Spleen (tissue), 13 donors: ENCODE data around the gene MRPS17. TPM values are rescaled to one million over a fixed set of nuclear protein-coding genes. Genes with fewer than 3 reads are reported as not detected.

ENCODE experiments used
- DNase-seq: peaks from one replicate; pipeline ENCODE4 v3.0.0-alpha.2; 2020
- H3K27ac ChIP-seq, 8 donors: fragments of 200-600 bp; sonication (generic) in 7 of 8; 1 replicate in 4 of 8; 2 replicates in 4 of 8; pipeline versions ENCODE4 v1.5.0 to v1.8.0; 2016 to 2021; ENCODE audit warnings: inconsistent platforms in 4 of 8, mild to moderate bottlenecking in 4 of 8, moderate library complexity in 1 of 8
- H3K27me3 ChIP-seq, 7 donors: fragments of 200-600 bp; sonication (generic) in 6 of 7; replicated peaks in 1 of 7; 1 replicate in 4 of 7; 2 replicates in 3 of 7; pipeline versions ENCODE4 v1.5.0 to v1.8.0; 2016 to 2021; ENCODE audit warnings: inconsistent platforms in 3 of 7, mild to moderate bottlenecking in 1 of 7
- H3K36me3 ChIP-seq, 6 donors: fragments of 200-600 bp; sonication (generic) in 5 of 6; 1 replicate in 4 of 6; 2 replicates in 2 of 6; pipeline versions ENCODE4 v1.5.0 to v1.8.0; 2016 to 2021; ENCODE audit warnings: inconsistent platforms in 2 of 6
- H3K4me1 ChIP-seq, 6 donors: fragments of 200-600 bp; sonication (generic) in 5 of 6; 1 replicate in 3 of 6; 2 replicates in 3 of 6; pipeline versions ENCODE4 v1.5.0 to v1.8.0; 2016 to 2021; ENCODE audit warnings: inconsistent platforms in 3 of 6
- H3K4me3 ChIP-seq, 8 donors: fragments of 200-600 bp; sonication (generic) in 7 of 8; 1 replicate in 4 of 8; 2 replicates in 4 of 8; pipeline versions ENCODE4 v1.5.0 to v1.8.0; 2016 to 2021; ENCODE audit warnings: inconsistent platforms in 4 of 8, mild to moderate bottlenecking in 4 of 8, moderate library complexity in 2 of 8
- H3K9me3 ChIP-seq, 8 donors: fragments of 200-600 bp; sonication (generic) in 7 of 8; 1 replicate in 4 of 8; 2 replicates in 4 of 8; pipeline versions ENCODE4 v1.5.0 to v1.8.0; 2016 to 2021; ENCODE audit warnings: inconsistent platforms in 4 of 8
- POLR2A ChIP-seq, 3 donors: fragments of 450-650 bp; IDR thresholded peaks; one replicate each; pipeline ENCODE4 v1.5.1; 2017; ENCODE audit warnings: antibody characterized with exemption in 3 of 3, mild to moderate bottlenecking in 1 of 3
- POLR2AphosphoS5 ChIP-seq, 3 donors: sonication (generic); formaldehyde crosslinking; IDR thresholded peaks; one replicate each; pipeline ENCODE4 v1.5.1; 2017; ENCODE audit warnings: antibody characterized with exemption in 3 of 3
- WGBS, 5 donors: extraction: QIAGEN DNeasy Blood & Tissue Kit in 3 of 5; methylation state at CpG; one replicate each; pipeline versions ENCODE4 v1.1.5 to v1.1.7; 2013 to 2018; 5-methylcytosine and 5-hydroxymethylcytosine counted together
- intact Hi-C: fragments of 100-400 bp; cut with DNase I; formaldehyde crosslinking; loops from one replicate; pipeline ENCODE4 v1.15.0; 2023; ENCODE audit warnings: low total_unique reads
- long read RNA-seq, 2 donors: transcript quantifications; one replicate each; lab custom pipeline, GENCODE V29; 2026
- polyA plus RNA-seq, 3 donors: library from polyadenylated mRNA; stranded (reverse); fragments of 200-250 nt; gene quantifications; one replicate each; pipeline ENCODE4 v1.2.1, GENCODE V29; 2013
- total RNA-seq, 7 donors: library from RNA; depleted of rRNA in 3 of 7; stranded (reverse); fragments of >200 nt in 3 of 7; fragmentation: NEBNext Ultra II Directional in 4 of 7; extraction: Animal tissue kit (Norgen Biotek cat#: 25700) in 4 of 7; gene quantifications; one replicate each; pipeline versions ENCODE4 v1.1.0 to v1.2.1, GENCODE V29; 2016 to 2021
- TF ChIP-seq, protein P1 (sequence below), 11 experiments: fragments of 200-600 bp in 7 of 11; fragments of 450-650 bp in 4 of 11; sonication (generic) in 4 of 11; IDR thresholded peaks in 8 of 11; conservative IDR thresholded peaks in 3 of 11; 1 replicate in 7 of 11; 2 replicates in 4 of 11; pipeline versions ENCODE4 v1.4.0 to v1.8.0; 2016 to 2021; ENCODE audit warnings: antibody characterized with exemption in 11 of 11, inconsistent platforms in 4 of 11, mild to moderate bottlenecking in 1 of 11
- donor health status: healthy with polysubstance abuse.
- donor health status: DM: no; HTN: no; CAD: no; lungs with moderate emphysema.
- donor health status: DM: no; HTN: no; CAD: no.
- donor health status: Bipolar disorder and iron deficiency.
- donor health status: healthy.
- donor health status: DM: no; HTN: no; CAD: no.
- donor health status: DM: yes; HTN: yes; CAD: no.

The MRPS17 gene
- total RNA-seq (10 to 100 TPM in 2 of 7 donors, 1 to 10 TPM in 5; 6.4 to 10.2 (median 8.7) TPM), polyA plus RNA-seq (10 to 100 TPM; 10.2 to 14.1 (median 12.5) TPM)
- long read RNA-seq, donor 1, transcript MRPS17-201 (3 exons, 1,845 nt): major isoform, 16 of 16 reads
- long read RNA-seq, donor 1, partial matches to known transcripts: 0 of 16 reads
- long read RNA-seq, donor 1, other reads (novel, unspliced or antisense): 0 of 16 reads
- long read RNA-seq, donor 2, transcript MRPS17-201 (3 exons, 1,845 nt): major isoform, 17 of 17 reads
- long read RNA-seq, donor 2, partial matches to known transcripts: 0 of 17 reads
- long read RNA-seq, donor 2, other reads (novel, unspliced or antisense): 0 of 17 reads

DNA sequence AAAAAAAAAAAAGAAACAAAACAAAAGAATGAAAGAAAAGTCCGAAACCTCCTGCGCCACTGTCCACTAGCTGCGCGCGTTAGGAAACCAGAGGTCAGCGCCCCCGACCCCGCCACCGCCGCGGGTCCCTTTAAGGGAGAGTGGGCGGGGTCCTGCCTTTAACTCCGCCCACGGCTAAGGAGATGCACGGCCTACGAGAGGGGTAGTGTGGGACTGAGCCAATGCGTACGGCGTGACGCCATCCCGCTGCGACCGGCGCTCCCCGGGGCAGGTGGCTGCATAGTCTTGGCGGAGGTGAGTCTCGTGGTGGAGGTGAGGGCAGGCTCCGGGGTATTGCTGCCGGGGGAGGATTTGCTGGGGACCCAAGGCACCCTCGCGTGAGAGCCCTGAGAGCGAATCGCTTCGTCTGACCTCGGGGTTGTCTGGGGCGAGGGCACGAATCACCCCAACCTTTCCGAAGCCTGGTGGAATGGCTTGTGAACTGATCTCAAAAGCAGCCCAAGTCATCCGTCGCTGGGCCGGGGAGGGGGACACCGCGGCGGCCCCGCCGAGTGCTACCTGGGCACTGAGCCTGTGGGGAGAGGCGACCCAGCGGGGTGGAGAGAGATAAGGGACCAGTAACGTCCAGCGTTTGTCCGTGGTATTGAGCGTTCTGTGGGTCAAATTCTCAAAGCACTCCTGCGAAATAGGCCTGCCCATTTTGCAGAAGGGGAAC is at the start of gene MRPS17:
MRPS17 (plus strand) TSS at position 241 of the 715 bp plus-strand sequence. CDS start 1,319 bp downstream, outside the sequence.
- intact Hi-C loops: no loop called here
- peaks cover 0 to 4% (median under 1%) of the 10 kb centered on the region in 8 donors for H3K9me3 ChIP-seq

DNA sequence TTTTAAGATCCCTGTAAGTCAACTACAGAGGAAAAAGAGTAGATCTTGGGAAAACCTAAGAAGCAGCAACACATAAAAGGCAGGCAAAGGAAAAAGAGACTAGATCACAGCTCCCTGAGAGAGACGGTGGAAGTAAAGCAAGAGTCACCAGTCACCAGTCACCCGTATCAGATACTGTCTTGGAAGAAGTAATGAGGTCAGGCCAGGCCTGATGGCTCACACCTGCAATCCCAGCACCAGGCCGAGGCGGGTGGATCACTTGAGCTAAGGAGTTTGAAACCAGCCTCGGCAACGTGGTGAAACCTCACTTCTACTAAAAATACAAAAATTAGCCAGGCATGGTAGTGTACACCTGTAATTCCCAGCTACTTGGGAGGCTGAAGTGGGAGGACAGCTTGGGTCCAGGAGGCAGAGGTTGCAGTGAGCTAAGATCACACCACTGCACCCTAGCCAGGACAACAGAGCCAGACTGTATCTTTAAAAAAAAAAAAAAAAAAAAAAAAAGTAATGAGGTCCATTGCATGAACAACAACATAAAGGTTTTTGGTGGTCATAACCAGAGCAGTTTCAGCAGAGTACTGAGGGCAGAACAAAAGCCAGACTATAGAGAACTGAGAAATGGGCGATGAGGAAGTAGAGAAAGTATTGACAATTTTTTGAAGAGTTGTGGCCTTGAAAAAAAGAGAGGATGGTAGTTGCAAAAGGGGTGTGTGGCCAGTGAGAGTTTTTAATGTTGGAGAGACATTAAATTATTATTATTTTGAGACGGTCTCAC is 47.5 kb upstream of the MRPS17 start:
- intact Hi-C loops: no loop called here
- Histone ChIP-seq H3K9me3 (peaks cover 0 to 16% (median 5%) of the 10 kb centered on the region in 8 donors), H3K4me3 (no peak overlapping the region), H3K4me1 (no peaks in the 10 kb centered on the region), H3K36me3 (peaks cover 0 to 36% (median 3%) of the 10 kb centered on the region in 6 donors), H3K27ac (no peak overlapping the region), H3K27me3 (no peaks in the 10 kb centered on the region)
- WGBS, 5 donors: 63 to 88% (median 74%) methylated on average over 2 to 8 of the region's 8 CpGs
- DNase-seq: no peak
- TF ChIP-seq, protein P1, sequence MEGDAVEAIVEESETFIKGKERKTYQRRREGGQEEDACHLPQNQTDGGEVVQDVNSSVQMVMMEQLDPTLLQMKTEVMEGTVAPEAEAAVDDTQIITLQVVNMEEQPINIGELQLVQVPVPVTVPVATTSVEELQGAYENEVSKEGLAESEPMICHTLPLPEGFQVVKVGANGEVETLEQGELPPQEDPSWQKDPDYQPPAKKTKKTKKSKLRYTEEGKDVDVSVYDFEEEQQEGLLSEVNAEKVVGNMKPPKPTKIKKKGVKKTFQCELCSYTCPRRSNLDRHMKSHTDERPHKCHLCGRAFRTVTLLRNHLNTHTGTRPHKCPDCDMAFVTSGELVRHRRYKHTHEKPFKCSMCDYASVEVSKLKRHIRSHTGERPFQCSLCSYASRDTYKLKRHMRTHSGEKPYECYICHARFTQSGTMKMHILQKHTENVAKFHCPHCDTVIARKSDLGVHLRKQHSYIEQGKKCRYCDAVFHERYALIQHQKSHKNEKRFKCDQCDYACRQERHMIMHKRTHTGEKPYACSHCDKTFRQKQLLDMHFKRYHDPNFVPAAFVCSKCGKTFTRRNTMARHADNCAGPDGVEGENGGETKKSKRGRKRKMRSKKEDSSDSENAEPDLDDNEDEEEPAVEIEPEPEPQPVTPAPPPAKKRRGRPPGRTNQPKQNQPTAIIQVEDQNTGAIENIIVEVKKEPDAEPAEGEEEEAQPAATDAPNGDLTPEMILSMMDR (IDR thresholded peaks at IDR 0.05 in 8 of 11, conservative IDR thresholded peaks at IDR 0.05 in 3 of 11): no peak
- no peak for TF ChIP-seq POLR2AphosphoS5 (IDR thresholded peaks at IDR 0.05)
- TF ChIP-seq POLR2A (IDR thresholded peaks at IDR 0.05): no peak

More for the DNA sequence above, at the start of gene MRPS17:
- Histone ChIP-seq H3K4me1 (peaks cover 7 to 24% (median 17%) of the 10 kb centered on the region in 6 donors), H3K36me3 (peaks cover 0 to 39% (median 19%) of the 10 kb centered on the region in 6 donors), H3K4me3 (peak within 1 kb of the TSS; percentile 66 to 92 (median 79)), H3K27ac (peak within 1 kb of the TSS; percentile 74 to 88 (median 82)), H3K27me3 (no peaks in the 10 kb centered on the region)
- peak; percentile 98 for DNase-seq
- TF ChIP-seq, protein P1 (IDR thresholded peaks at IDR 0.05 in 8 of 11, conservative IDR thresholded peaks at IDR 0.05 in 3 of 11): peak in 3 of 11 experiments; percentile 12 to 44 (median 26)
- peak in 1 of 3 donors; percentile 77 for TF ChIP-seq POLR2A (IDR thresholded peaks at IDR 0.05)
- TF ChIP-seq POLR2AphosphoS5 (IDR thresholded peaks at IDR 0.05): peak; percentile 97 to 98 (median 98)
- 0 to 1% (median 1%) methylated on average over 45 to 53 of the region's 53 CpGs for WGBS, 5 donors

DNA sequence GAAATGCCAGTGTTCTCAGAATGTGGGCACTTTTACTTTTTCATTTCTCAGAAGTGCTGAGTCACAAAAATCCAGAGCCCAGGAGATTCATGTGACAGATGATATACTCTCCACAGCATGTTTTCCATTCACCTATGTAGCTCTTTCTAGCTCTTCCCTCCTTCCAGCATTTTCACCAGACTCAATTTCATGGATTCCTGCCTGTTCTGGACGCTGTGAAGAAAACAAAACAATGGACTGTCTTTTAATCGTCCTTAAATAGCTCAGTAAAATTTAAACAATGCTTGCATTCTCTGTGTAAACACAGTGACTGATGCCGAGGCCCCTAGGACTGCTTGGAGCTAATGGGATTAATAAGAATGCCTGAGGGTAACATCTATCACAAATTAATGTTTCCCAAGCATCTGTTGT is 38.9 kb upstream of the MRPS17 start:
- TF ChIP-seq, protein P1 (IDR thresholded peaks at IDR 0.05 in 8 of 11, conservative IDR thresholded peaks at IDR 0.05 in 3 of 11): no peak
- TF ChIP-seq POLR2A (IDR thresholded peaks at IDR 0.05) (no peak), POLR2AphosphoS5 (IDR thresholded peaks at IDR 0.05) (no peak)
- H3K27ac ChIP-seq: no peak overlapping the region
- DNase-seq: no peak
- H3K9me3 ChIP-seq: no peaks in the 10 kb centered on the region
- intact Hi-C loops: no loop called here
- H3K27me3 ChIP-seq: no peaks in the 10 kb centered on the region
- H3K36me3 ChIP-seq: peaks cover 0 to 42% (median 15%) of the 10 kb centered on the region in 6 donors
- H3K4me1 ChIP-seq: no peaks in the 10 kb centered on the region
- WGBS, 5 donors: 79 to 93% (median 89%) methylated on average over 3 of the region's 3 CpGs
- no peak overlapping the region for H3K4me3 ChIP-seq
